GM19468 (cell line): ENCODE measurements around the gene ICAM4.
"Not testable (repeated sequence)": the region's sequence is repeated elsewhere in the genome, so short reads cannot be mapped to it uniquely, and the experiment has no call there.

Experiments used
- ATAC-seq: cut with Tn5 transposase; IDR thresholded peaks from one replicate; pipeline ENCODE4 v1.9.1; 2021; ENCODE audit warnings: mild to moderate bottlenecking, moderate library complexity, moderate number of reproducible peaks; ENCODE audit not compliant: unreplicated experiment; ENCODE audit errors: extremely low read depth

Gene ICAM4

GRCh38 chr19:10286803-10287737 is at the start of gene ICAM4:
TSS of gene ICAM4 (plus strand) at chr19:10286955. CDS start at chr19:10287013, 58 bp downstream.
- no peak for ATAC-seq

GRCh38 chr19:10237702-10238101 is 49.1 kb upstream of the ICAM4 start:
- no peak for ATAC-seq

GRCh38 chr19:10238172-10238783 is 48.5 kb upstream of the ICAM4 start:
- ATAC-seq = no peak

- ATAC-seq = not testable (repeated sequence)
Observed at GRCh38 chr19:10241826-10242449, 44.8 kb upstream of the ICAM4 start.

GRCh38 chr19:10243606-10244005 is 43.1 kb upstream of the ICAM4 start:
- no peak for ATAC-seq

GRCh38 chr19:10245189-10245939 is 41.4 kb upstream of the ICAM4 start:
- no peak for ATAC-seq

- no peak for ATAC-seq
Observed at GRCh38 chr19:10246511-10246910, 40.2 kb upstream of the ICAM4 start.

- ATAC-seq = peak; percentile 69
Observed at GRCh38 chr19:10251792-10252694, 34.7 kb upstream of the ICAM4 start, which contains the start of gene MRPL4. TSS of gene MRPL4 (plus strand) at chr19:10252214. CDS start at chr19:10252254, 40 bp downstream.

GRCh38 chr19:10252707-10253106 is 34.0 kb upstream of the ICAM4 start:
- ATAC-seq = no peak

GRCh38 chr19:10254244-10254643 is 32.5 kb upstream of the ICAM4 start:
- ATAC-seq = no peak

GRCh38 chr19:10255358-10255757 is 31.4 kb upstream of the ICAM4 start:
- ATAC-seq = no peak

GRCh38 chr19:10256551-10256950 is 30.2 kb upstream of the ICAM4 start:
- ATAC-seq = no peak

GRCh38 chr19:10256970-10257615 is 29.7 kb upstream of the ICAM4 start:
- no peak for ATAC-seq

- no peak for ATAC-seq
Observed at GRCh38 chr19:10258080-10258710, 28.6 kb upstream of the ICAM4 start.

- ATAC-seq = no peak
Observed at GRCh38 chr19:10259162-10259905, 27.4 kb upstream of the ICAM4 start.

GRCh38 chr19:10260141-10260584 is 26.6 kb upstream of the ICAM4 start:
- ATAC-seq = no peak

GRCh38 chr19:10262771-10263170 is 24.0 kb upstream of the ICAM4 start:
- ATAC-seq = no peak
